ENCODE data around the gene BAZ1B. TPM values are rescaled to one million over a fixed set of nuclear protein-coding genes. Genes with fewer than 3 reads are reported as not detected.

BAZ1B gene
- total RNA-seq, 1 experiment from 2014 or later: 127 TPM

- Histone ChIP-seq H3K27ac (ENCODE audit: low read depth, low read length, poor library complexity, severe bottlenecking) (peak overlapping the region; percentile 96), H3K9me3 (ENCODE audit: low read depth, low read length, poor library complexity, severe bottlenecking) (no peaks in the 10 kb centered on the region), H3K4me1 (ENCODE audit: insufficient read depth, low read length, poor library complexity, severe bottlenecking) (peaks cover 17% of the 10 kb centered on the region), H3K36me3 (ENCODE audit: insufficient read depth, low read length, poor library complexity, severe bottlenecking) (peaks cover 23% of the 10 kb centered on the region), H3K27me3 (replicated peaks; ENCODE audit: insufficient read depth, low read depth, low read length, poor library complexity) (no peaks in the 10 kb centered on the region), H3K4me3 (ENCODE audit: low read depth, low read length, poor library complexity, severe bottlenecking) (peak overlapping the region; percentile 92)
- ChIA-PET CTCF (interaction anchor here (0.6 kb wide), 1 partner anchor 204 kb away, joined by 3 read pairs; no protein-coding TSS in a partner anchor), POLR2A (ENCODE audit: low non-redundant PET) (interaction anchor here (0.7 kb wide), 1 partner anchor 27 kb away, joined by 4 read pairs; no protein-coding TSS in a partner anchor)
- BruUV-seq (replicated peaks): no TSS peak
- TF ChIP-seq CTCF (conservative IDR thresholded peaks at IDR 0.05; ENCODE audit: low read depth, low read length) (no peak), EZH2 (IDR thresholded peaks at IDR 0.05; ENCODE audit: borderline replicate concordance, low read depth, low read length, poor library complexity, severe bottlenecking) (no peak)
- DNase-seq (ENCODE audit: low spot score): no peak
- intact Hi-C loops (cut with micrococcal nuclease; ENCODE audit: unreplicated experiment): loop anchor here (2.0 kb wide), 1 partner anchor 35 kb away; the partner anchor contains the start of gene BCL7B
Observed at GRCh38 chr7:73521636-73522104, 423 bp downstream of the BAZ1B start.

GRCh38 chr7:73520673-73521635, 1.1 kb downstream of the BAZ1B start:
- H3K27ac ChIP-seq (ENCODE audit: low read depth, low read length, poor library complexity, severe bottlenecking): peak overlapping the region; percentile 96
- ChIA-PET POLR2A (ENCODE audit: low non-redundant PET) (interaction anchor here (0.6 to 0.7 kb wide), 3 partner anchors 26 to 210 kb away, joined by 3 to 6 read pairs (median 4); no protein-coding TSS in a partner anchor), CTCF (interaction anchor here (0.6 to 0.7 kb wide), 2 partner anchors 15 to 204 kb away, joined by 3 to 6 read pairs; no protein-coding TSS in a partner anchor)
- H3K4me1 ChIP-seq (ENCODE audit: insufficient read depth, low read length, poor library complexity, severe bottlenecking): peaks cover 17% of the 10 kb centered on the region
- intact Hi-C loops (cut with micrococcal nuclease; ENCODE audit: unreplicated experiment): no loop called here
- TF ChIP-seq CTCF (conservative IDR thresholded peaks at IDR 0.05; ENCODE audit: low read depth, low read length): no peak
- no peak for TF ChIP-seq EZH2 (IDR thresholded peaks at IDR 0.05; ENCODE audit: borderline replicate concordance, low read depth, low read length, poor library complexity, severe bottlenecking)
- DNase-seq (ENCODE audit: low spot score): peak; percentile 45
- H3K4me3 ChIP-seq (ENCODE audit: low read depth, low read length, poor library complexity, severe bottlenecking): peak overlapping the region; percentile 92
- no peaks in the 10 kb centered on the region for H3K9me3 ChIP-seq (ENCODE audit: low read depth, low read length, poor library complexity, severe bottlenecking)
- H3K27me3 ChIP-seq (replicated peaks; ENCODE audit: insufficient read depth, low read depth, low read length, poor library complexity): no peaks in the 10 kb centered on the region
- peaks cover 29% of the 10 kb centered on the region for H3K36me3 ChIP-seq (ENCODE audit: insufficient read depth, low read length, poor library complexity, severe bottlenecking)
- TSS peak; percentile 27 for BruUV-seq (replicated peaks)

- H3K4me1 ChIP-seq (ENCODE audit: insufficient read depth, low read length, poor library complexity, severe bottlenecking): peaks cover 17% of the 10 kb centered on the region
- peak overlapping the region; percentile 92 for H3K4me3 ChIP-seq (ENCODE audit: low read depth, low read length, poor library complexity, severe bottlenecking)
- BruUV-seq (replicated peaks): no TSS peak
- H3K27ac ChIP-seq (ENCODE audit: low read depth, low read length, poor library complexity, severe bottlenecking): peak overlapping the region; percentile 96
- no peak for TF ChIP-seq EZH2 (IDR thresholded peaks at IDR 0.05; ENCODE audit: borderline replicate concordance, low read depth, low read length, poor library complexity, severe bottlenecking)
- TF ChIP-seq CTCF (conservative IDR thresholded peaks at IDR 0.05; ENCODE audit: low read depth, low read length): no peak
- CTCF ChIA-PET: interaction anchor here (0.7 kb wide), 1 partner anchor 15 kb away, joined by 6 read pairs; no protein-coding TSS in a partner anchor
- H3K9me3 ChIP-seq (ENCODE audit: low read depth, low read length, poor library complexity, severe bottlenecking): no peaks in the 10 kb centered on the region
- POLR2A ChIA-PET (ENCODE audit: low non-redundant PET): interaction anchor here (0.6 kb wide), 1 partner anchor 58 kb away, joined by 4 read pairs; no protein-coding TSS in a partner anchor
- peak; percentile 29 for DNase-seq (ENCODE audit: low spot score)
- peaks cover 38% of the 10 kb centered on the region for H3K36me3 ChIP-seq (ENCODE audit: insufficient read depth, low read length, poor library complexity, severe bottlenecking)
- intact Hi-C loops (cut with micrococcal nuclease; ENCODE audit: unreplicated experiment): loop anchor here (10.0 kb wide), 1 partner anchor 65 kb away; no protein-coding TSS in a partner anchor
- no peaks in the 10 kb centered on the region for H3K27me3 ChIP-seq (replicated peaks; ENCODE audit: insufficient read depth, low read depth, low read length, poor library complexity)
Observed at GRCh38 chr7:73519867-73520672, 2.0 kb downstream of the BAZ1B start.

Measured in A673 (cell line).